Panc1 (cell line): ENCODE results near the gene TMEM101. TPM values are rescaled to one million over a fixed set of nuclear protein-coding genes. Genes with fewer than 3 reads are reported as not detected.
"Not testable (repeated sequence)": the region's sequence is repeated elsewhere in the genome, so short reads cannot be mapped to it uniquely, and the experiment has no call there.

ENCODE experiments used
- ATAC-seq: fragments of 200-7000 bp; cut with Tn5 transposase; 2 replicates; pipeline ENCODE4 v1.9.1; 2020; ENCODE audit warnings: mild to moderate bottlenecking, moderate library complexity
- BruUV-seq: library from RNA; stranded (reverse); fragments of 400-500 nt; replicated peaks from 2 replicates; lab custom pipeline; 2021; lab: Mats Ljungman, UMichigan
- CTCF ChIA-PET: fragments of 300-600 bp; sonication (Branson Sonifier 250); formaldehyde crosslinking; loops from one replicate; lab custom pipeline; 2022; ENCODE audit warnings: antibody characterized with exemption; lab: Charles Lee
- POLR2A ChIA-PET: fragments of 300-600 bp; sonication (Branson Sonifier 250); formaldehyde crosslinking; loops from one replicate; lab custom pipeline; 2022; ENCODE audit warnings: antibody characterized with exemption; lab: Charles Lee
- DNase-seq: peaks from one replicate; pipeline ENCODE4 v3.0.0-alpha.2; 2010; ENCODE audit warnings: low read depth, low spot score
- H3K27ac ChIP-seq: 2 replicates; pipeline ENCODE4 v1.5.1; 2011; ENCODE audit warnings: mild to moderate bottlenecking, low read length, inconsistent platforms
- H3K27me3 ChIP-seq: fragments of 200-500 bp; sonication (Bioruptor generic); 2 replicates; pipeline ENCODE4 v1.6.0; 2014; ENCODE audit warnings: low read length, inconsistent platforms; ENCODE audit not compliant: control insufficient read depth, insufficient read depth
- H3K36me3 ChIP-seq: fragments of 200-500 bp; sonication (Bioruptor generic); 2 replicates; pipeline ENCODE4 v1.5.1; 2014; ENCODE audit warnings: inconsistent platforms, mild to moderate bottlenecking, low read length, moderate library complexity; ENCODE audit not compliant: control insufficient read depth, insufficient read depth
- H3K4me1 ChIP-seq: 2 replicates; pipeline ENCODE4 v1.5.1; 2011; ENCODE audit warnings: inconsistent platforms, mild to moderate bottlenecking, low read length, moderate library complexity; ENCODE audit not compliant: control insufficient read depth, insufficient read depth
- H3K4me3 ChIP-seq, 2 experiments: 2 replicates each; pipeline ENCODE4 v1.5.1; 2011 to 2012; ENCODE audit warnings: low read depth in 2 of 2, low read length in 2 of 2, mild to moderate bottlenecking in 2 of 2, inconsistent platforms in 1 of 2, moderate library complexity in 1 of 2
- H3K9me3 ChIP-seq: fragments of 200-500 bp; sonication (Bioruptor generic); 2 replicates; pipeline ENCODE4 v1.5.1; 2014; ENCODE audit warnings: low read depth, mild to moderate bottlenecking, inconsistent platforms, low read length, moderate library complexity; ENCODE audit not compliant: control insufficient read depth, insufficient read depth
- POLR2AphosphoS5 ChIP-seq: IDR thresholded peaks from 2 replicates; pipeline ENCODE4 v1.6.1; 2012; ENCODE audit warnings: mild to moderate bottlenecking, low read depth, low read length, moderate library complexity
- SIN3A ChIP-seq: IDR thresholded peaks from 2 replicates; pipeline ENCODE4 v1.6.1; 2012; ENCODE audit warnings: low read depth, mild to moderate bottlenecking, low read length, moderate library complexity, borderline replicate concordance; ENCODE audit not compliant: insufficient read depth
- TCF7L2 ChIP-seq: IDR thresholded peaks from 2 replicates; pipeline ENCODE4 v1.6.1; 2011; ENCODE audit warnings: mild to moderate bottlenecking, low read depth, low read length, inconsistent platforms
- in situ Hi-C: cut with HindIII; loops from 2 replicates; pipeline ENCODE4 v1.10.0; 2016; ENCODE audit warnings: low sequenced_read_pairs, low pct_unique_long_range_greater_than_20kb
- intact Hi-C: fragments of 100-400 bp; cut with micrococcal nuclease; formaldehyde crosslinking; loops from one replicate; pipeline ENCODE4 v1.10.0; 2022; ENCODE audit not compliant: unreplicated experiment
- total RNA-seq: library from RNA; stranded (reverse); gene quantifications from one replicate; pipeline ENCODE4 v1.2.1, GENCODE V29; 2021; ENCODE audit not compliant: unreplicated experiment
- TF ChIP-seq, protein P1 (sequence below): fragments of 450-650 bp; IDR thresholded peaks from 2 replicates; pipeline ENCODE4 v1.5.1; 2017; ENCODE audit warnings: mild to moderate bottlenecking
- TF ChIP-seq, protein P2 (sequence below), 2 experiments: IDR thresholded peaks; 2 replicates each; pipeline ENCODE4 v1.6.1; 2011 to 2012; ENCODE audit warnings: low read depth in 2 of 2, control low read depth in 1 of 2, low read length in 1 of 2, mild to moderate bottlenecking in 1 of 2, moderate library complexity in 1 of 2; ENCODE audit not compliant: insufficient read depth in 1 of 2

Gene TMEM101
- total RNA-seq, 1 experiment from 2014 or later, result 32.8 TPM

DNA sequence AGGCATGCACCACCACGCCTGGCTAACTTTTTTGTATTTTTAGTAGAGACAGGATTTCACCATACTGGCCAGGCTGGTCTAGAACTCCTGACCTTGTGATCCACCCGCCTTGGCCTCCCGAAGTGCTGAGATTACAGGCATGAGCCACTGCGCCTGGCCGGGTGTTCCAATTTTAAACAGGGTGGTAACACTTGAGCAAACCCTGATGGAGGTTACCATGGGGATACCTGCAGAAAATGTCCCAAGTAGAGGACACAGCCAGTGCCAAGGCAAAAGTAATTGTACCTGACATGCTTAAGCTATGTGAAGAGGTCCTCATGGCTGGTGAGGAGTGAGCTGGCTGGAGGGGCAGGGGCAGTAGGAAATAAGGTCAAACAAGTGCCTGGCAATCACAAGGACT lies 17.6 kb downstream of the TMEM101 start:
- intact Hi-C loops, result not testable (repeated sequence)
- CTCF ChIA-PET, result interaction anchor here (0.7 kb wide), 1 partner anchor 53 kb away, joined by 3 read pairs; no protein-coding TSS in a partner anchor

GRCh38 chr17:43995150-43995471 lies 19.7 kb downstream of the TMEM101 start:
- Histone ChIP-seq H3K27ac (no peak overlapping the region), H3K27me3 (no peaks in the 10 kb centered on the region), H3K9me3 (no peaks in the 10 kb centered on the region), H3K4me3 (peak overlapping the region; percentile 29 to 51), H3K4me1 (no peaks in the 10 kb centered on the region), H3K36me3 (no peaks in the 10 kb centered on the region)
- ATAC-seq (no peak), DNase-seq (no peak)
- in situ Hi-C loops, result no loop called here
- BruUV-seq, result no TSS peak
- intact Hi-C loops, result loop anchor here (2.0 kb wide), 2 partner anchors 52 to 116 kb away; partner anchors contain the start of gene PPY
- POLR2A ChIA-PET, result no interaction called here
- CTCF ChIA-PET, result interaction anchor here (0.7 to 1.5 kb wide), 3 partner anchors 12 to 131 kb away, joined by 3 to 10 read pairs (median 3); no protein-coding TSS in a partner anchor
- no peak for TF ChIP-seq TCF7L2
- TF ChIP-seq, protein P1, sequence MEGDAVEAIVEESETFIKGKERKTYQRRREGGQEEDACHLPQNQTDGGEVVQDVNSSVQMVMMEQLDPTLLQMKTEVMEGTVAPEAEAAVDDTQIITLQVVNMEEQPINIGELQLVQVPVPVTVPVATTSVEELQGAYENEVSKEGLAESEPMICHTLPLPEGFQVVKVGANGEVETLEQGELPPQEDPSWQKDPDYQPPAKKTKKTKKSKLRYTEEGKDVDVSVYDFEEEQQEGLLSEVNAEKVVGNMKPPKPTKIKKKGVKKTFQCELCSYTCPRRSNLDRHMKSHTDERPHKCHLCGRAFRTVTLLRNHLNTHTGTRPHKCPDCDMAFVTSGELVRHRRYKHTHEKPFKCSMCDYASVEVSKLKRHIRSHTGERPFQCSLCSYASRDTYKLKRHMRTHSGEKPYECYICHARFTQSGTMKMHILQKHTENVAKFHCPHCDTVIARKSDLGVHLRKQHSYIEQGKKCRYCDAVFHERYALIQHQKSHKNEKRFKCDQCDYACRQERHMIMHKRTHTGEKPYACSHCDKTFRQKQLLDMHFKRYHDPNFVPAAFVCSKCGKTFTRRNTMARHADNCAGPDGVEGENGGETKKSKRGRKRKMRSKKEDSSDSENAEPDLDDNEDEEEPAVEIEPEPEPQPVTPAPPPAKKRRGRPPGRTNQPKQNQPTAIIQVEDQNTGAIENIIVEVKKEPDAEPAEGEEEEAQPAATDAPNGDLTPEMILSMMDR, result no peak; the same call in 1 of the 2 replicates
- no peak for TF ChIP-seq POLR2AphosphoS5
- no peak for TF ChIP-seq SIN3A
- TF ChIP-seq, protein P2, sequence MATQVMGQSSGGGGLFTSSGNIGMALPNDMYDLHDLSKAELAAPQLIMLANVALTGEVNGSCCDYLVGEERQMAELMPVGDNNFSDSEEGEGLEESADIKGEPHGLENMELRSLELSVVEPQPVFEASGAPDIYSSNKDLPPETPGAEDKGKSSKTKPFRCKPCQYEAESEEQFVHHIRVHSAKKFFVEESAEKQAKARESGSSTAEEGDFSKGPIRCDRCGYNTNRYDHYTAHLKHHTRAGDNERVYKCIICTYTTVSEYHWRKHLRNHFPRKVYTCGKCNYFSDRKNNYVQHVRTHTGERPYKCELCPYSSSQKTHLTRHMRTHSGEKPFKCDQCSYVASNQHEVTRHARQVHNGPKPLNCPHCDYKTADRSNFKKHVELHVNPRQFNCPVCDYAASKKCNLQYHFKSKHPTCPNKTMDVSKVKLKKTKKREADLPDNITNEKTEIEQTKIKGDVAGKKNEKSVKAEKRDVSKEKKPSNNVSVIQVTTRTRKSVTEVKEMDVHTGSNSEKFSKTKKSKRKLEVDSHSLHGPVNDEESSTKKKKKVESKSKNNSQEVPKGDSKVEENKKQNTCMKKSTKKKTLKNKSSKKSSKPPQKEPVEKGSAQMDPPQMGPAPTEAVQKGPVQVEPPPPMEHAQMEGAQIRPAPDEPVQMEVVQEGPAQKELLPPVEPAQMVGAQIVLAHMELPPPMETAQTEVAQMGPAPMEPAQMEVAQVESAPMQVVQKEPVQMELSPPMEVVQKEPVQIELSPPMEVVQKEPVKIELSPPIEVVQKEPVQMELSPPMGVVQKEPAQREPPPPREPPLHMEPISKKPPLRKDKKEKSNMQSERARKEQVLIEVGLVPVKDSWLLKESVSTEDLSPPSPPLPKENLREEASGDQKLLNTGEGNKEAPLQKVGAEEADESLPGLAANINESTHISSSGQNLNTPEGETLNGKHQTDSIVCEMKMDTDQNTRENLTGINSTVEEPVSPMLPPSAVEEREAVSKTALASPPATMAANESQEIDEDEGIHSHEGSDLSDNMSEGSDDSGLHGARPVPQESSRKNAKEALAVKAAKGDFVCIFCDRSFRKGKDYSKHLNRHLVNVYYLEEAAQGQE (IDR thresholded peaks at IDR 0.05; ENCODE audit: insufficient read depth in 1 of 2, low read depth in 2 of 2, low read length in 1 of 2), result no peak

More for the DNA sequence above, 17.6 kb downstream of the TMEM101 start:
- POLR2A ChIA-PET, H3K36me3 ChIP-seq, in situ Hi-C loops, H3K27ac ChIP-seq, ATAC-seq, H3K4me1 ChIP-seq, BruUV-seq, DNase-seq, H3K4me3 ChIP-seq, H3K9me3 ChIP-seq, H3K27me3 ChIP-seq: not testable (repeated sequence)
